K562 (cell line): ENCODE results near the gene NR6A1. TPM values are rescaled to one million over a fixed set of nuclear protein-coding genes. Genes with fewer than 3 reads are reported as not detected.

Experiments
- CBX8 ChIP-seq: fragments of 200-600 bp; sonication (generic); IDR thresholded peaks from 2 replicates; pipeline ENCODE4 v1.6.1; 2012; ENCODE audit warnings: borderline replicate concordance, mixed run types, low read depth, mild to moderate bottlenecking, moderate library complexity, mixed read lengths, low read length, control low read depth, inconsistent platforms; ENCODE audit not compliant: poor library complexity, severe bottlenecking; ENCODE audit errors: extremely low read depth
- COPS2 ChIP-seq: fragments of 450-650 bp; conservative IDR thresholded peaks from 2 replicates; pipeline ENCODE4 v1.6.1; 2016; ENCODE audit warnings: mild to moderate bottlenecking, moderate library complexity
- ELF1 ChIP-seq: fragments of 200-800 bp; sonication (Bioruptor generic); IDR thresholded peaks from 2 replicates; pipeline ENCODE4 v1.6.1; 2016; ENCODE audit warnings: missing genetic modification characterization, missing compliant biosample characterization
- ETS2 ChIP-seq: IDR thresholded peaks from 2 replicates; pipeline ENCODE4 v1.6.1; 2016; ENCODE audit warnings: borderline replicate concordance, missing genetic modification characterization, mild to moderate bottlenecking, moderate library complexity, missing compliant biosample characterization; ENCODE audit not compliant: poor library complexity, severe bottlenecking
- GATAD2A ChIP-seq: fragments of 450-650 bp; IDR thresholded peaks from 2 replicates; pipeline ENCODE4 v1.6.1; 2017
- NBN ChIP-seq: fragments of 450-650 bp; IDR thresholded peaks from 2 replicates; pipeline ENCODE4 v1.6.1; 2016; ENCODE audit warnings: low read depth, mild to moderate bottlenecking
- NFE2L1 ChIP-seq: fragments of 450-650 bp; IDR thresholded peaks from 2 replicates; pipeline ENCODE4 v1.6.1; 2016; ENCODE audit warnings: missing genetic modification characterization, low read depth, mild to moderate bottlenecking, missing compliant biosample characterization, moderate library complexity, borderline replicate concordance
- RBM17 ChIP-seq: fragments of 200-400 bp; formaldehyde crosslinking; IDR thresholded peaks from 2 replicates; pipeline ENCODE4 v1.6.1; 2017; ENCODE audit warnings: low read depth, mild to moderate bottlenecking, low read length, borderline replicate concordance
- SNIP1 ChIP-seq: fragments of 450-650 bp; IDR thresholded peaks from 2 replicates; pipeline ENCODE4 v1.7.1; 2017; ENCODE audit warnings: low read depth, mild to moderate bottlenecking
- ZFP1 ChIP-seq: fragments of 450-650 bp; formaldehyde crosslinking; IDR thresholded peaks from 2 replicates; pipeline ENCODE4 v1.4.0; 2020; ENCODE audit warnings: mild to moderate bottlenecking, mixed read lengths
- ZNF175 ChIP-seq: fragments of 200-800 bp; sonication (Bioruptor generic); IDR thresholded peaks from 2 replicates; pipeline ENCODE4 v1.6.1; 2016; ENCODE audit warnings: low read depth, mild to moderate bottlenecking, missing genetic modification characterization, missing compliant biosample characterization
- ZNF23 ChIP-seq: fragments of 250-450 bp; sonication (Bioruptor Pico); IDR thresholded peaks from 2 replicates; pipeline ENCODE4 v1.4.0; 2020; ENCODE audit warnings: mild to moderate bottlenecking
- polyA plus RNA-seq, 8 experiments: library from polyadenylated mRNA; depleted of rRNA in 4 of 8; stranded (reverse) in 5 of 8; unstranded in 3 of 8; fragments of >200 nt; fragmentation: Nextera tagmentation in 2 of 8; fragmentation: Illumina TruSeq in 1 of 8; extraction: Ambion mirVana in 2 of 8; extraction: Trizol in 1 of 8; gene quantifications; 2 replicates each; pipeline versions ENCODE4 v1.2.1 to v1.2.3, GENCODE V29; 2011 to 2014; ENCODE audit warnings: inconsistent platforms in 1 of 8, missing spikeins in 1 of 8
- total RNA-seq, 7 experiments: library from RNA; depleted of rRNA in 6 of 7; stranded (reverse); fragments of >200 nt in 6 of 7; fragmentation: Illumina TruSeq in 2 of 7; extraction: Trizol in 2 of 7; gene quantifications; 2 replicates each; pipeline versions ENCODE4 v1.2.1 to v1.2.3, GENCODE V29; 2011 to 2021; ENCODE audit warnings: low replicate concordance in 1 of 7
- TF ChIP-seq, protein P1 (sequence below): fragments of 200-600 bp; sonication (generic); IDR thresholded peaks from one replicate; pipeline ENCODE4 v1.6.1; 2012; ENCODE audit warnings: mild to moderate bottlenecking, low read depth, low read length, inconsistent platforms
- TF ChIP-seq, protein P2 (sequence below): fragments of 250-450 bp; sonication (Bioruptor Pico); IDR thresholded peaks from 2 replicates; pipeline ENCODE4 v1.8.0; 2021; ENCODE audit warnings: mild to moderate bottlenecking, moderate library complexity

The NR6A1 gene
- total and polyA plus RNA-seq, 9 of the 15 experiments (the other 6 are each of a cell fraction or from before 2014, with no cell fraction given), result 9.7 to 55.4 (median 28.3) TPM

DNA sequence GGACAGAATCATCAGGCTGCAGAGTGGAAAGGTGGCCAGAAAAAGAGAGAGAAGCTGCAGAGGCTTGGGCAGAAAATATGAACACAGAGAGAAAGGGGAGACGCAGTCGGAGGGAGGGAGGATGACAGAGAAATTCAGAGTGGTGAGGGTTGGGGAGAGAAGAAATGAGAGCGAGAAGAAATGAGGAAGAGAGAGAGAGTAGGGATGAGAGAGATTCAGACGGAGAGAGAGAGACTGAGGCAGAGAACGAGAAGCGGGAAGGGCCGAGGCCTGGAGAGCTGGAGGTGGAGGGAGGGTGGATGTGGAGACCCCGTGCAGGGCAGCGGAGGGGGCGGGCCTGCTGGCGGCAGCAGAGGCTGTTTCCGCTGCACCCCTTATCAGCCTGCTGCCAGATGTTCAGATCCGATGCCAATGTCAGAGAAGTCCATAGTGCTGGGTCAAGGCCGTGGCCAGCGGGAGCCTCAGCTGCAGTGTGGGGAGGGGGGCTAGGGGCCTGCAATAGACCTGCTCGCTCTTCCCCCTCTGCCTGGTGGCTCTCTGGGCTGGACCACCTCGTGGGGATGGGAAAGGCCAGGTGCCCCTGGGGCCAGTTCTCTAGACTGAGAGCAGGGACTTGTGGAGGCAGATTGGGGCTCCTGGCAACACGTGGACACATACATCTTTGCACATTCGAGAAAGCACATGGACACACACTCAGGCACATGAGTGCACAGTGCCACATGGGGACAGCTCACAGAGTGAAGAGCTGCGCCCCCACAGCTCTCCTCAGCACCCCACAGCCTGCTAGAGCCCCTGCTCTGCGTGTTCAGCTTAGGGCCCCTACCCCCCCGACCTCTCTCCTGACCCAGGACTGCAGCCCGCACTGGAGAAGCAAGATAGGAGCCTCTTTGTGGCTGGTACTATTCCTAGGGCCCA lies 259.0 kb downstream of the NR6A1 start (continued):
- TF ChIP-seq, protein P1, sequence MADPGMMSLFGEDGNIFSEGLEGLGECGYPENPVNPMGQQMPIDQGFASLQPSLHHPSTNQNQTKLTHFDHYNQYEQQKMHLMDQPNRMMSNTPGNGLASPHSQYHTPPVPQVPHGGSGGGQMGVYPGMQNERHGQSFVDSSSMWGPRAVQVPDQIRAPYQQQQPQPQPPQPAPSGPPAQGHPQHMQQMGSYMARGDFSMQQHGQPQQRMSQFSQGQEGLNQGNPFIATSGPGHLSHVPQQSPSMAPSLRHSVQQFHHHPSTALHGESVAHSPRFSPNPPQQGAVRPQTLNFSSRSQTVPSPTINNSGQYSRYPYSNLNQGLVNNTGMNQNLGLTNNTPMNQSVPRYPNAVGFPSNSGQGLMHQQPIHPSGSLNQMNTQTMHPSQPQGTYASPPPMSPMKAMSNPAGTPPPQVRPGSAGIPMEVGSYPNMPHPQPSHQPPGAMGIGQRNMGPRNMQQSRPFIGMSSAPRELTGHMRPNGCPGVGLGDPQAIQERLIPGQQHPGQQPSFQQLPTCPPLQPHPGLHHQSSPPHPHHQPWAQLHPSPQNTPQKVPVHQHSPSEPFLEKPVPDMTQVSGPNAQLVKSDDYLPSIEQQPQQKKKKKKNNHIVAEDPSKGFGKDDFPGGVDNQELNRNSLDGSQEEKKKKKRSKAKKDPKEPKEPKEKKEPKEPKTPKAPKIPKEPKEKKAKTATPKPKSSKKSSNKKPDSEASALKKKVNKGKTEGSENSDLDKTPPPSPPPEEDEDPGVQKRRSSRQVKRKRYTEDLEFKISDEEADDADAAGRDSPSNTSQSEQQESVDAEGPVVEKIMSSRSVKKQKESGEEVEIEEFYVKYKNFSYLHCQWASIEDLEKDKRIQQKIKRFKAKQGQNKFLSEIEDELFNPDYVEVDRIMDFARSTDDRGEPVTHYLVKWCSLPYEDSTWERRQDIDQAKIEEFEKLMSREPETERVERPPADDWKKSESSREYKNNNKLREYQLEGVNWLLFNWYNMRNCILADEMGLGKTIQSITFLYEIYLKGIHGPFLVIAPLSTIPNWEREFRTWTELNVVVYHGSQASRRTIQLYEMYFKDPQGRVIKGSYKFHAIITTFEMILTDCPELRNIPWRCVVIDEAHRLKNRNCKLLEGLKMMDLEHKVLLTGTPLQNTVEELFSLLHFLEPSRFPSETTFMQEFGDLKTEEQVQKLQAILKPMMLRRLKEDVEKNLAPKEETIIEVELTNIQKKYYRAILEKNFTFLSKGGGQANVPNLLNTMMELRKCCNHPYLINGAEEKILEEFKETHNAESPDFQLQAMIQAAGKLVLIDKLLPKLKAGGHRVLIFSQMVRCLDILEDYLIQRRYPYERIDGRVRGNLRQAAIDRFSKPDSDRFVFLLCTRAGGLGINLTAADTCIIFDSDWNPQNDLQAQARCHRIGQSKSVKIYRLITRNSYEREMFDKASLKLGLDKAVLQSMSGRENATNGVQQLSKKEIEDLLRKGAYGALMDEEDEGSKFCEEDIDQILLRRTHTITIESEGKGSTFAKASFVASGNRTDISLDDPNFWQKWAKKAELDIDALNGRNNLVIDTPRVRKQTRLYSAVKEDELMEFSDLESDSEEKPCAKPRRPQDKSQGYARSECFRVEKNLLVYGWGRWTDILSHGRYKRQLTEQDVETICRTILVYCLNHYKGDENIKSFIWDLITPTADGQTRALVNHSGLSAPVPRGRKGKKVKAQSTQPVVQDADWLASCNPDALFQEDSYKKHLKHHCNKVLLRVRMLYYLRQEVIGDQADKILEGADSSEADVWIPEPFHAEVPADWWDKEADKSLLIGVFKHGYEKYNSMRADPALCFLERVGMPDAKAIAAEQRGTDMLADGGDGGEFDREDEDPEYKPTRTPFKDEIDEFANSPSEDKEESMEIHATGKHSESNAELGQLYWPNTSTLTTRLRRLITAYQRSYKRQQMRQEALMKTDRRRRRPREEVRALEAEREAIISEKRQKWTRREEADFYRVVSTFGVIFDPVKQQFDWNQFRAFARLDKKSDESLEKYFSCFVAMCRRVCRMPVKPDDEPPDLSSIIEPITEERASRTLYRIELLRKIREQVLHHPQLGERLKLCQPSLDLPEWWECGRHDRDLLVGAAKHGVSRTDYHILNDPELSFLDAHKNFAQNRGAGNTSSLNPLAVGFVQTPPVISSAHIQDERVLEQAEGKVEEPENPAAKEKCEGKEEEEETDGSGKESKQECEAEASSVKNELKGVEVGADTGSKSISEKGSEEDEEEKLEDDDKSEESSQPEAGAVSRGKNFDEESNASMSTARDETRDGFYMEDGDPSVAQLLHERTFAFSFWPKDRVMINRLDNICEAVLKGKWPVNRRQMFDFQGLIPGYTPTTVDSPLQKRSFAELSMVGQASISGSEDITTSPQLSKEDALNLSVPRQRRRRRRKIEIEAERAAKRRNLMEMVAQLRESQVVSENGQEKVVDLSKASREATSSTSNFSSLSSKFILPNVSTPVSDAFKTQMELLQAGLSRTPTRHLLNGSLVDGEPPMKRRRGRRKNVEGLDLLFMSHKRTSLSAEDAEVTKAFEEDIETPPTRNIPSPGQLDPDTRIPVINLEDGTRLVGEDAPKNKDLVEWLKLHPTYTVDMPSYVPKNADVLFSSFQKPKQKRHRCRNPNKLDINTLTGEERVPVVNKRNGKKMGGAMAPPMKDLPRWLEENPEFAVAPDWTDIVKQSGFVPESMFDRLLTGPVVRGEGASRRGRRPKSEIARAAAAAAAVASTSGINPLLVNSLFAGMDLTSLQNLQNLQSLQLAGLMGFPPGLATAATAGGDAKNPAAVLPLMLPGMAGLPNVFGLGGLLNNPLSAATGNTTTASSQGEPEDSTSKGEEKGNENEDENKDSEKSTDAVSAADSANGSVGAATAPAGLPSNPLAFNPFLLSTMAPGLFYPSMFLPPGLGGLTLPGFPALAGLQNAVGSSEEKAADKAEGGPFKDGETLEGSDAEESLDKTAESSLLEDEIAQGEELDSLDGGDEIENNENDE, result no peak
- no peak for TF ChIP-seq COPS2
- no peak for TF ChIP-seq NFE2L1 (tag)
- TF ChIP-seq ZNF175 (CRISPR knock-in tag), result no peak
- TF ChIP-seq ZNF23 (CRISPR knock-in tag), result no peak
- TF ChIP-seq CBX8, result no peak
- no peak for TF ChIP-seq SNIP1
- TF ChIP-seq, protein P2, sequence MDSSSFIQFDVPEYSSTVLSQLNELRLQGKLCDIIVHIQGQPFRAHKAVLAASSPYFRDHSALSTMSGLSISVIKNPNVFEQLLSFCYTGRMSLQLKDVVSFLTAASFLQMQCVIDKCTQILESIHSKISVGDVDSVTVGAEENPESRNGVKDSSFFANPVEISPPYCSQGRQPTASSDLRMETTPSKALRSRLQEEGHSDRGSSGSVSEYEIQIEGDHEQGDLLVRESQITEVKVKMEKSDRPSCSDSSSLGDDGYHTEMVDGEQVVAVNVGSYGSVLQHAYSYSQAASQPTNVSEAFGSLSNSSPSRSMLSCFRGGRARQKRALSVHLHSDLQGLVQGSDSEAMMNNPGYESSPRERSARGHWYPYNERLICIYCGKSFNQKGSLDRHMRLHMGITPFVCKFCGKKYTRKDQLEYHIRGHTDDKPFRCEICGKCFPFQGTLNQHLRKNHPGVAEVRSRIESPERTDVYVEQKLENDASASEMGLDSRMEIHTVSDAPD (CRISPR knock-in tag), result no peak
- no peak for TF ChIP-seq ELF1 (tag)
- TF ChIP-seq GATAD2A, result peak; percentile 59; the same call in 1 of the 2 replicates
- no peak for TF ChIP-seq ETS2
- TF ChIP-seq RBM17, result no peak
- 0 out of 2 replicates have a peak, but pooled peaks have one; percentile 32 for TF ChIP-seq NBN
- TF ChIP-seq ZFP1 (CRISPR knock-in tag), result no peak
